C4-2B (cell line): ENCODE results near the gene BGLAP.

Experiments used
- ZFX ChIP-seq: fragments of 450-650 bp; IDR thresholded peaks from 2 replicates; pipeline ENCODE4 v1.6.1; 2017
- TF ChIP-seq, protein P1 (sequence below): fragments of 450-650 bp; conservative IDR thresholded peaks from 2 replicates; pipeline ENCODE4 v1.5.1; 2017; ENCODE audit warnings: mild to moderate bottlenecking

DNA sequence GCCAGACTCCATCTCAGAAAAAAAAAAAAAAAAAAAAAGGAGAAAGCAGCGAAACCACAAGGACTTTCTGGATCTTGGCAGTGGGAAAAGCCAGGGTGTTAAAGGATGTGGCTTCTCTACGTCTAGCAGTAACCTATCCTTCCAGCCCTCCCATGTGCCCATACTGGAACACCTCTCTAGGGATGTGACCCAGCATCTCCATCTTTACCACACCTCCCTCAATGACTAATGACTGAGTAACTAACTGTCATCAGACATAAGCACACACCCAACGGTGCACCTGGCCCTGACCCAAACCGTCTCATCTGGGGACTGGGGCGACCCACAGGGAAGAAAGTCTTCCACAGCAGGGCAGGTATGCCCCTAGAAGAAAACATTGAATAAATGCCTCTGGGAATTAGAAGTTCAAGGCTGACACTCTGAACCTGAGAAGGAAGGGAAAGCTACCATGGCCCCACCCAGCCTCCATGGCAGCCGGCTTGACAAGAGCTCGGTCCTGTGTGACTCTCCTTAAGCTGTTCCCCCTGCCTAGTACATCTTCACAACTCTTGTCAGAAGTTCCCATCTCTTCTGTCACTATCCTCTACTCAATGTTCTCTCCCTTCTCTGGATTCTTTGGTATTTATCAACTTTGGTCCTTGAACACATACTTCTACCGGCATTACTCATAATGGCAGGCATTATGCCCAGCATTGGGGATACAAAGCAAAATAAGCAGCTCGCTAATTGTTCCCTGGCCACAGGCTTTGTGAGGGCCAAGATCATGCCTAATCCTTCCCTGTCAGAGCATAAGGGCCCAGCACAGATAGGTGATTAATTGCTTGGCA, 20.7 kb downstream of the BGLAP start:
- TF ChIP-seq, protein P1, sequence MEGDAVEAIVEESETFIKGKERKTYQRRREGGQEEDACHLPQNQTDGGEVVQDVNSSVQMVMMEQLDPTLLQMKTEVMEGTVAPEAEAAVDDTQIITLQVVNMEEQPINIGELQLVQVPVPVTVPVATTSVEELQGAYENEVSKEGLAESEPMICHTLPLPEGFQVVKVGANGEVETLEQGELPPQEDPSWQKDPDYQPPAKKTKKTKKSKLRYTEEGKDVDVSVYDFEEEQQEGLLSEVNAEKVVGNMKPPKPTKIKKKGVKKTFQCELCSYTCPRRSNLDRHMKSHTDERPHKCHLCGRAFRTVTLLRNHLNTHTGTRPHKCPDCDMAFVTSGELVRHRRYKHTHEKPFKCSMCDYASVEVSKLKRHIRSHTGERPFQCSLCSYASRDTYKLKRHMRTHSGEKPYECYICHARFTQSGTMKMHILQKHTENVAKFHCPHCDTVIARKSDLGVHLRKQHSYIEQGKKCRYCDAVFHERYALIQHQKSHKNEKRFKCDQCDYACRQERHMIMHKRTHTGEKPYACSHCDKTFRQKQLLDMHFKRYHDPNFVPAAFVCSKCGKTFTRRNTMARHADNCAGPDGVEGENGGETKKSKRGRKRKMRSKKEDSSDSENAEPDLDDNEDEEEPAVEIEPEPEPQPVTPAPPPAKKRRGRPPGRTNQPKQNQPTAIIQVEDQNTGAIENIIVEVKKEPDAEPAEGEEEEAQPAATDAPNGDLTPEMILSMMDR: no peak
- no peak for TF ChIP-seq ZFX
